ENCODE data around the gene ARHGEF38.

The ARHGEF38 gene

DNA sequence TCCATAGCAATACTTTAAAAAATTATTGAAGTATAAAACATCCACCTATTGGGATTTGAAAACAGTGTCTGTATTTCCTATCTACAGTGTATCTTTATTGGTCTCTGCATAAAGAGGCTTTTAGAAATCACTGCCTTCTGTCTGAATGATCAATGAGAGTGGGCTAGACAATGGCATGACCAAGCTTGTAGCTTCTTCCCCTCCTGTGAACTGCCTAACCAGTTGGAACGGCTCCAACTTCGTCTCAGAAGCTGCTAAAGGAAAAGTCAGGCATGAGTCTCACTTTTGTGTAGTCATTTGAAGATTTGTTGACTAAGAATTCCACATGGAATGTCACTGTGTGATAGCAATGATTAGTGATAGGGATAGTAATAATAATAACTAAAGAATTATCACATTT is 91.8 kb downstream of the ARHGEF38 start:
- no peak for TF ChIP-seq CTCF (IDR thresholded peaks at IDR 0.05; ENCODE audit: control extremely low read depth, extremely low read depth, low read depth, missing control alignments)
- CTCF ChIA-PET = interaction anchor here (0.9 to 1.0 kb wide), 3 partner anchors 15 to 123 kb away, joined by 3 to 4 read pairs (median 3); no protein-coding TSS in a partner anchor
- POLR2A ChIA-PET = no interaction called here
- no peak for DNase-seq (ENCODE audit: extremely low spot score)

DNA sequence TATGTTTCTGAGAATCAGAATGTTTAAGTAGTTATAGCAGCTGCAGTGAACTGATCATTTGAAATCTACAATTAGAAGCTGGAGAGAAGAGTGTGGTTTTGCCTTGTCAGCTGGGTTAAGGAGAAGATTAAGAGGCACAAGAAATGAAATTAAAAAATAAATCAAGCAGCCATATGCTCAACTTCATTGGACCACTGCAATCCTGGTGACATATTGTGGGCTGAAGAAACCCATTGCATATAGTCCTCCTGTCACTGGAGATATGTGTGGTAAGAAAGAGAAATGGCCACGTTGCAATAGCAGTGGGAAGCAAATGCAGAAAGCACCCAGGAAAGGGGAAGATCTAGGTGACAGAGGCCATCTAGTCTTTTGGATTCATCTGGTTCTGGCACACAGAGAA is 93.0 kb downstream of the ARHGEF38 start:
- TF ChIP-seq CTCF (IDR thresholded peaks at IDR 0.05; ENCODE audit: control extremely low read depth, extremely low read depth, low read depth, missing control alignments) = no peak
- CTCF ChIA-PET = interaction anchor here (0.7 to 1.3 kb wide), 6 partner anchors 10 to 71 kb away, joined by 3 to 4 read pairs (median 3); no protein-coding TSS in a partner anchor
- POLR2A ChIA-PET = no interaction called here
- no peak for DNase-seq (ENCODE audit: extremely low spot score)

DNA sequence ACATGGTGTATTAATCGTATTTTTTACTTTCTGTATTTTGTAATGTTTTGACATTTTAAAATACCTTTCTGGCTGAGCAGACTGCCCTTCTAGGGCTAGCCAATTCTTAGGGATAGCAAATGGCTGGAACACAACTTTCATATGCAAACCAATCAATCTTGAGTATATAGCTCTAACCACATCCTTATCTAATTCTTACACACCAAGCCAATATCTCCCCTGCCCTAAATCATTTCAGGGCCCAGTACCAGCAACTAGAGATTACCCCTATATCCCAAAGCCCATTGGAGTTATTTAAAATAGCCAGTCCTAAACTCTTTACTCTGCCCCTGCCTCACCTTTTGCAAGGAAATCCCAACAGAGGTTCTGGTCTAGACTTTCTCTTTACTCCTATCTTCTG is 97.8 kb downstream of the ARHGEF38 start:
- ChIA-PET CTCF (interaction anchor here (0.9 to 2.2 kb wide), 3 partner anchors 10 to 19 kb away, joined by 3 to 11 read pairs (median 5); no protein-coding TSS in a partner anchor), POLR2A (no interaction called here)
- DNase-seq (ENCODE audit: extremely low spot score) = no peak

GRCh38 chr4:105651884-105652283 is 99.5 kb downstream of the ARHGEF38 start:
- CTCF ChIA-PET = interaction anchor here (1.0 to 2.2 kb wide), 6 partner anchors 8 to 131 kb away, joined by 3 to 11 read pairs (median 4); no protein-coding TSS in a partner anchor
- POLR2A ChIA-PET = no interaction called here
- DNase-seq (ENCODE audit: extremely low spot score) = no peak
- no peak for TF ChIP-seq CTCF (IDR thresholded peaks at IDR 0.05; ENCODE audit: control extremely low read depth, extremely low read depth, low read depth, missing control alignments)

More for the DNA sequence above, 97.8 kb downstream of the ARHGEF38 start:
- TF ChIP-seq CTCF (IDR thresholded peaks at IDR 0.05; ENCODE audit: control extremely low read depth, extremely low read depth, low read depth, missing control alignments) = no peak

DNA sequence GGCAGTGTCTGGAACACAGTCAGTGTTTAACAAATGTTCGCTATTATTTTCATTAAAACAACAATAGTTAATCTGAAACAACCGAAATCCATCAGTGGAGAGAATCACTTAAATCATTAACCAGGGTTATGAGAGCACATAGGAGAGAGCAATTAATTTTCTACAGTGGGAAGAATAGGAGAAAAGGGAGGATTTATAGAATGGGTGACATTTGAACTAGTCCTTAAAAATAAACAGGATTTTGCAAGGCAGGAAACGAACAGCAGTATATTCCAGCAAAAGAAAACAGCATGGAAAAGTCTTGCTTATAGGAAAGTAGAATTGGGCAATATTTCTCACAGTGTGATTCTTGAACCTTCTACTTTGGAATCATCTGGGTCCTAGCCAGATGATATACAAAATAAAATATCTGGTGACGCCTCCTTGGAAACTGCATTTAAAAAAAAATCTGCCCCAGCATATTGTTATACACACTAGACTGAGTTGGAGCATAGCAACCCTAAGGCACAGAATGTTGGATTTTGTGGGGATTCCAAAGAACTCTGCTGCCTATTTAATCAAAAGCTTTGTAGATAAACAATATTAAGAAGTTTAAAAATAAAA is 100.0 kb downstream of the ARHGEF38 start:
- ChIA-PET POLR2A (no interaction called here), CTCF (interaction anchor here (1.0 to 1.6 kb wide), 4 partner anchors 13 to 131 kb away, joined by 3 to 5 read pairs (median 4); no protein-coding TSS in a partner anchor)
- no peak for DNase-seq (ENCODE audit: extremely low spot score)
- no peak for TF ChIP-seq CTCF (IDR thresholded peaks at IDR 0.05; ENCODE audit: control extremely low read depth, extremely low read depth, low read depth, missing control alignments)

DNA sequence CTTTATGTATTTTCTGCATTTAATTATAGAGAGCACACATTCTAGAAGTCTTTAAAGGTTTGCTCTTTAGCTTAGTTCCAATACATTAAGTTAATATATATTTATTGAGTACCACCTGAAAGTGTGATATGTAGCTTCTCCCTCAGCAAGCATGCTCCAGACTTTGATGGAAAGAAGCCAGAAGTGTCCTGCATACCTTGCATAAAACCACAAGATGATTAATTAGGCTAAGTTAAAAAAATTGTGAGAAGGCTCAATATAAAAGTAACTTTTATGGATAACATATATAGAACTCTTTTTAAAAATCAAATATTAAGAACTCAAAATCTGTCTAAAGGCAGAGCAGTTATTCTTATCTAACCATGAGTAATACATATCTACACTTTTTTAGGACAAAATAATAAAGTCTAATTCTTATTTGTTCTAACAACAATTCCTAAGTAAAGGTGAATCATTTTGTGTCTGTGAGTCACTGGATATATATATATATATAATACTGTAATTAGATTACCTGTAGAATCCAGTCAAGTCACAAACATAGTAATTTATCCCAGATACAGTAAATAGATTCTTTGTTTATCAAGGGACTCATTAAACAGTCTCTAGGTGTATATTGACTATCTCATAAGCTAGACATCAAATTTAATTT is 104.8 kb downstream of the ARHGEF38 start:
- ChIA-PET POLR2A (no interaction called here), CTCF (interaction anchor here (0.9 to 4.0 kb wide), 4 partner anchors 9 to 136 kb away, joined by 3 to 21 read pairs (median 6); no protein-coding TSS in a partner anchor)
- no peak for DNase-seq (ENCODE audit: extremely low spot score)
- no peak for TF ChIP-seq CTCF (IDR thresholded peaks at IDR 0.05; ENCODE audit: control extremely low read depth, extremely low read depth, low read depth, missing control alignments)

Data from GM10248 (cell line).